Mucosa of rectum (tissue), 2 donors: Measurements from ENCODE around the gene LSM14A.

Experiments used
- H3K27ac ChIP-seq, 2 donors: one replicate each; pipeline ENCODE4 v1.7.0; 2013; ENCODE audit warnings: inconsistent platforms in 2 of 2, low read depth in 2 of 2, low read length in 2 of 2
- H3K27me3 ChIP-seq, 2 donors: one replicate each; pipeline ENCODE4 v1.7.0; 2013; ENCODE audit warnings: low read length in 2 of 2; ENCODE audit not compliant: control insufficient read depth in 2 of 2, insufficient read depth in 2 of 2
- H3K36me3 ChIP-seq, 2 donors: one replicate each; pipeline ENCODE4 v1.7.0; 2013; ENCODE audit warnings: low read length in 2 of 2; ENCODE audit not compliant: control insufficient read depth in 2 of 2, insufficient read depth in 2 of 2
- H3K4me1 ChIP-seq, 2 donors: one replicate each; pipeline ENCODE4 v1.7.0; 2013; ENCODE audit warnings: low read length in 2 of 2, mild to moderate bottlenecking in 1 of 2; ENCODE audit not compliant: control insufficient read depth in 2 of 2, insufficient read depth in 2 of 2
- H3K4me3 ChIP-seq, 2 donors: one replicate each; pipeline ENCODE4 v1.7.0; 2013; ENCODE audit warnings: low read length in 2 of 2
- H3K9ac ChIP-seq, 2 donors: one replicate each; pipeline ENCODE4 v1.7.0; 2013; ENCODE audit warnings: low read length in 2 of 2, low read depth in 1 of 2, mild to moderate bottlenecking in 1 of 2
- H3K9me3 ChIP-seq, 2 donors: one replicate each; pipeline ENCODE4 v1.7.0; 2013; ENCODE audit warnings: low read length in 2 of 2; ENCODE audit not compliant: control insufficient read depth in 2 of 2
- donor health status: healthy.
- donor health status: Normal muscosa, but diverticular disease.

The LSM14A gene

GRCh38 chr19:34135054-34135800 lies 37.1 kb upstream of the LSM14A start:
- peak overlapping the region; percentile 74 to 78 for H3K9ac ChIP-seq
- H3K9me3 ChIP-seq = no peaks in the 10 kb centered on the region
- H3K36me3 ChIP-seq = no peaks in the 10 kb centered on the region
- H3K4me3 ChIP-seq = peak overlapping the region; percentile 79 to 84
- peaks cover 2% of the 10 kb centered on the region in 2 donors for H3K4me1 ChIP-seq
- H3K27me3 ChIP-seq = no peaks in the 10 kb centered on the region
- no peak overlapping the region for H3K27ac ChIP-seq

- Histone ChIP-seq H3K9me3 (no peaks in the 10 kb centered on the region), H3K4me1 (peaks cover 2% of the 10 kb centered on the region in 2 donors), H3K36me3 (no peaks in the 10 kb centered on the region), H3K4me3 (no peak overlapping the region), H3K9ac (no peak overlapping the region), H3K27me3 (no peaks in the 10 kb centered on the region), H3K27ac (no peak overlapping the region)
These were observed 36.3 kb upstream of the LSM14A start for GRCh38 chr19:34135821-34136611.

GRCh38 chr19:34141025-34141424 lies 31.3 kb upstream of the LSM14A start:
- Histone ChIP-seq H3K9ac (no peak overlapping the region), H3K4me1 (no peaks in the 10 kb centered on the region)

GRCh38 chr19:34142440-34142839 lies 29.9 kb upstream of the LSM14A start:
- Histone ChIP-seq H3K36me3 (no peaks in the 10 kb centered on the region), H3K27me3 (no peaks in the 10 kb centered on the region), H3K4me1 (no peaks in the 10 kb centered on the region), H3K9me3 (no peaks in the 10 kb centered on the region), H3K27ac (no peak overlapping the region), H3K4me3 (no peak overlapping the region), H3K9ac (no peak overlapping the region)

More at GRCh38 chr19:34141025-34141424, 31.3 kb upstream of the LSM14A start:
- H3K9me3 ChIP-seq = no peaks in the 10 kb centered on the region
- no peak overlapping the region for H3K27ac ChIP-seq
- H3K4me3 ChIP-seq = no peak overlapping the region
- no peaks in the 10 kb centered on the region for H3K36me3 ChIP-seq
- no peaks in the 10 kb centered on the region for H3K27me3 ChIP-seq

- no peak overlapping the region for H3K9ac ChIP-seq
- no peaks in the 10 kb centered on the region for H3K27me3 ChIP-seq
- no peaks in the 10 kb centered on the region for H3K36me3 ChIP-seq
- no peaks in the 10 kb centered on the region for H3K4me1 ChIP-seq
- H3K4me3 ChIP-seq = no peak overlapping the region
- no peak overlapping the region for H3K27ac ChIP-seq
- H3K9me3 ChIP-seq = no peaks in the 10 kb centered on the region
These were observed 26.5 kb upstream of the LSM14A start for GRCh38 chr19:34145741-34146202.

- Histone ChIP-seq H3K27ac (no peak overlapping the region), H3K27me3 (no peaks in the 10 kb centered on the region), H3K36me3 (no peaks in the 10 kb centered on the region), H3K9ac (no peak overlapping the region), H3K9me3 (no peaks in the 10 kb centered on the region), H3K4me3 (no peak overlapping the region), H3K4me1 (no peaks in the 10 kb centered on the region)
These were observed 23.6 kb upstream of the LSM14A start for GRCh38 chr19:34148658-34149185.

GRCh38 chr19:34149873-34150272 lies 22.4 kb upstream of the LSM14A start:
- H3K4me3 ChIP-seq = no peak overlapping the region
- H3K27ac ChIP-seq = no peak overlapping the region
- H3K27me3 ChIP-seq = no peaks in the 10 kb centered on the region
- no peaks in the 10 kb centered on the region for H3K9me3 ChIP-seq
- H3K4me1 ChIP-seq = no peaks in the 10 kb centered on the region
- H3K36me3 ChIP-seq = no peaks in the 10 kb centered on the region
- no peak overlapping the region for H3K9ac ChIP-seq

- Histone ChIP-seq H3K9ac (no peak overlapping the region), H3K4me3 (no peak overlapping the region), H3K27ac (no peak overlapping the region), H3K9me3 (no peaks in the 10 kb centered on the region), H3K4me1 (no peaks in the 10 kb centered on the region), H3K36me3 (no peaks in the 10 kb centered on the region), H3K27me3 (no peaks in the 10 kb centered on the region)
These were observed 21.7 kb upstream of the LSM14A start for GRCh38 chr19:34150558-34150957.

GRCh38 chr19:34151439-34151838 lies 20.9 kb upstream of the LSM14A start:
- no peak overlapping the region for H3K9ac ChIP-seq
- H3K4me3 ChIP-seq = no peak overlapping the region
- H3K9me3 ChIP-seq = no peaks in the 10 kb centered on the region
- H3K36me3 ChIP-seq = no peaks in the 10 kb centered on the region
- H3K27me3 ChIP-seq = no peaks in the 10 kb centered on the region
- no peaks in the 10 kb centered on the region for H3K4me1 ChIP-seq
- H3K27ac ChIP-seq = no peak overlapping the region

- no peak overlapping the region for H3K9ac ChIP-seq
- H3K27ac ChIP-seq = no peak overlapping the region
- H3K9me3 ChIP-seq = no peaks in the 10 kb centered on the region
- H3K36me3 ChIP-seq = no peaks in the 10 kb centered on the region
- no peak overlapping the region for H3K4me3 ChIP-seq
- H3K27me3 ChIP-seq = no peaks in the 10 kb centered on the region
- H3K4me1 ChIP-seq = no peaks in the 10 kb centered on the region
These were observed 17.9 kb upstream of the LSM14A start for GRCh38 chr19:34154401-34154800.
